K562 (cell line): ENCODE measurements around the gene PARD6A. TPM values are rescaled to one million over a fixed set of nuclear protein-coding genes. Genes with fewer than 3 reads are reported as not detected.

Experiments
- ATAC-seq: fragments of 200-7000 bp; cut with Tn5 transposase; 3 replicates; pipeline ENCODE4 v1.9.1; 2020; ENCODE audit warnings: moderate library complexity
- BruUV-seq: library from RNA; stranded (reverse); fragments of 400-500 nt; replicated peaks from 2 replicates; lab custom pipeline; 2021; lab: Mats Ljungman, UMichigan
- CTCF ChIA-PET: fragments of 300-600 bp; formaldehyde crosslinking; extraction: SDS; loops from one replicate; lab custom pipeline; 2021; ENCODE audit warnings: low intra/inter-chr PET ratio; lab: Yijun Ruan, JAX
- POLR2A ChIA-PET: fragments of 300-600, 350-650 bp; sonication (Branson Sonifier 250); formaldehyde crosslinking; extraction: SDS; loops from one replicate; lab custom pipeline; 2021; ENCODE audit warnings: antibody characterized with exemption, inconsistent platforms; lab: Yijun Ruan, JAX
- DNase-seq, 4 experiments: peaks; one replicate each; pipeline versions ENCODE4 v3.0.0 to v3.0.0-alpha.2; 2011 to 2018; ENCODE audit warnings: low spot score in 3 of 4, mixed read lengths in 3 of 4; ENCODE audit errors: extremely low read depth in 1 of 4
- FAIRE-seq: peaks from 2 replicates; lab custom pipeline; 2011; peaks lifted over from hg19 to GRCh38; lab: Jason Lieb, UNC
- H2AFZ ChIP-seq: 2 replicates; pipeline ENCODE4 v1.6.0; 2011; ENCODE audit warnings: low read depth, low read length, control low read depth, inconsistent platforms
- H3K27ac ChIP-seq: fragments of 200-600 bp; 3 replicates; pipeline ENCODE4 v1.8.0; 2011; ENCODE audit warnings: low read depth, mild to moderate bottlenecking, control low read depth, inconsistent platforms, low read length, moderate library complexity, mixed read lengths; ENCODE audit errors: extremely low read depth
- H3K27me3 ChIP-seq, 2 experiments: fragments of 300-600 bp in 1 of 2; 2 replicates in 1 of 2; 3 replicates in 1 of 2; pipeline versions ENCODE4 v1.6.0 to v1.8.0; 2011; ENCODE audit warnings: inconsistent platforms in 2 of 2, low read length in 2 of 2, mild to moderate bottlenecking in 1 of 2, mixed read lengths in 1 of 2, moderate library complexity in 1 of 2; ENCODE audit not compliant: control insufficient read depth in 2 of 2, insufficient read depth in 2 of 2
- H3K36me3 ChIP-seq: fragments of 300-600 bp; 3 replicates; pipeline ENCODE4 v1.8.0; 2011; ENCODE audit warnings: mild to moderate bottlenecking, low read length, inconsistent platforms; ENCODE audit not compliant: control insufficient read depth, insufficient read depth
- H3K4me1 ChIP-seq, 2 experiments: fragments of 200-600 bp in 1 of 2; replicated peaks in 1 of 2; 2 replicates in 1 of 2; 3 replicates in 1 of 2; pipeline versions ENCODE4 v1.5.1 to v1.8.0; 2011; ENCODE audit warnings: inconsistent platforms in 2 of 2, low read length in 2 of 2, mild to moderate bottlenecking in 1 of 2, mixed read lengths in 1 of 2, moderate library complexity in 1 of 2; ENCODE audit not compliant: control insufficient read depth in 2 of 2, insufficient read depth in 2 of 2
- H3K4me2 ChIP-seq: 2 replicates; pipeline ENCODE4 v1.6.1; 2011; ENCODE audit warnings: low read length, control low read depth, inconsistent platforms, mixed read lengths; ENCODE audit not compliant: insufficient read depth
- H3K4me3 ChIP-seq: fragments of 200-600 bp; sonication (generic), shearing (Covaris generic); 2 replicates; pipeline ENCODE4 v1.5.1; 2016; ENCODE audit warnings: control low read depth, inconsistent platforms
- H3K79me2 ChIP-seq: fragments of 200-600 bp; 3 replicates; pipeline ENCODE4 v1.8.0; 2011; ENCODE audit warnings: low read length, inconsistent platforms; ENCODE audit not compliant: control insufficient read depth, insufficient read depth
- H3K9ac ChIP-seq, 2 experiments: 2 replicates each; pipeline versions ENCODE4 v1.6.0 to v1.6.1; 2011; ENCODE audit warnings: low read depth in 2 of 2, low read length in 2 of 2, control low read depth in 1 of 2, inconsistent platforms in 1 of 2, mild to moderate bottlenecking in 1 of 2, mixed read lengths in 1 of 2; ENCODE audit not compliant: insufficient read depth in 1 of 2
- H3K9me1 ChIP-seq: one replicate; pipeline ENCODE4 v1.6.0; 2011; ENCODE audit warnings: inconsistent platforms, mild to moderate bottlenecking, low read length, moderate library complexity; ENCODE audit not compliant: control insufficient read depth, insufficient read depth
- H3K9me3 ChIP-seq: replicated peaks from 2 replicates; pipeline ENCODE4 v1.5.1; 2011; ENCODE audit warnings: low read depth, low read length, inconsistent platforms; ENCODE audit not compliant: control insufficient read depth, insufficient read depth
- H4K20me1 ChIP-seq: replicated peaks from 2 replicates; pipeline ENCODE4 v1.6.1; 2011; ENCODE audit warnings: low read length, inconsistent platforms, mixed read lengths; ENCODE audit not compliant: control insufficient read depth, insufficient read depth
- CTCF ChIP-seq, 3 experiments: IDR thresholded peaks in 2 of 3; conservative IDR thresholded peaks in 1 of 3; 2 replicates each; pipeline ENCODE4 v1.5.1; 2011 to 2012; ENCODE audit warnings: low read length in 3 of 3, mild to moderate bottlenecking in 3 of 3, control low read depth in 2 of 3, improper control_type of control experiment in 1 of 3, inconsistent platforms in 1 of 3, low read depth in 1 of 3, mixed read lengths in 1 of 3, moderate library complexity in 1 of 3; ENCODE audit not compliant: insufficient read depth in 2 of 3
- FOXA1 ChIP-seq: fragments of 450-650 bp; IDR thresholded peaks from 2 replicates; pipeline ENCODE4 v1.6.1; 2016; ENCODE audit warnings: mild to moderate bottlenecking, borderline replicate concordance
- IFI16 ChIP-seq: fragments of 250-450 bp; sonication (Bioruptor Pico); IDR thresholded peaks from 2 replicates; pipeline ENCODE4 v2.1.2; 2022; ENCODE audit warnings: mild to moderate bottlenecking, inconsistent platforms
- MBD2 ChIP-seq: sonication (generic); IDR thresholded peaks from 2 replicates; pipeline ENCODE4 v1.6.1; 2016; ENCODE audit warnings: low read depth, borderline replicate concordance
- MTA3 ChIP-seq: fragments of 450-650 bp; formaldehyde crosslinking; IDR thresholded peaks from 2 replicates; pipeline ENCODE4 v1.6.1; 2017; ENCODE audit warnings: mild to moderate bottlenecking, borderline replicate concordance
- RAD21 ChIP-seq, 2 experiments: fragments of 250-450 bp in 1 of 2; fragments of 450-650 bp in 1 of 2; sonication (Bioruptor Pico) in 1 of 2; formaldehyde crosslinking in 1 of 2; IDR thresholded peaks in 1 of 2; conservative IDR thresholded peaks in 1 of 2; 2 replicates each; pipeline versions ENCODE4 v1.4.0 to v1.8.0; 2020 to 2022; ENCODE audit warnings: mild to moderate bottlenecking in 2 of 2, moderate library complexity in 1 of 2
- SMARCA5 ChIP-seq: fragments of 450-650 bp; IDR thresholded peaks from 2 replicates; pipeline ENCODE4 v1.6.1; 2016
- TAF1 ChIP-seq: IDR thresholded peaks from 2 replicates; pipeline ENCODE4 v1.6.1; 2011; ENCODE audit warnings: mild to moderate bottlenecking, low read length, moderate library complexity; ENCODE audit not compliant: insufficient read depth, control insufficient read depth, severe bottlenecking; ENCODE audit errors: extremely low read depth
- ZBTB33 ChIP-seq: sonication (generic); formaldehyde crosslinking; IDR thresholded peaks from 2 replicates; pipeline ENCODE4 v1.8.1; 2023; ENCODE audit warnings: mild to moderate bottlenecking, missing genetic modification reagents
- ZNF232 ChIP-seq: sonication (generic); formaldehyde crosslinking; IDR thresholded peaks from 2 replicates; pipeline ENCODE4 v1.8.0; 2022; ENCODE audit warnings: mild to moderate bottlenecking, missing genetic modification reagents
- WGBS: fragments of 100-300 bp; shearing (Covaris generic); methylation state at CpG from one replicate; pipeline ENCODE4 v1.1.6; 2016; ENCODE audit warnings: low coverage, mixed read lengths; ENCODE audit not compliant: insufficient coverage; ENCODE audit errors: missing lambda C conversion rate; 5-methylcytosine and 5-hydroxymethylcytosine counted together
- in situ Hi-C: fragments of 300-500 bp; cut with MboI; formaldehyde crosslinking; loops from 4 replicates; pipeline ENCODE4 v1.15.0; 2018; ENCODE audit warnings: inconsistent platforms, mixed read lengths
- intact Hi-C: fragments of 100-400 bp; cut with micrococcal nuclease; formaldehyde crosslinking; loops from 2 replicates; pipeline ENCODE4 v1.14.2; 2022
- polyA plus RNA-seq, 8 experiments: library from polyadenylated mRNA; depleted of rRNA in 4 of 8; stranded (reverse) in 5 of 8; unstranded in 3 of 8; fragments of >200 nt; fragmentation: Nextera tagmentation in 2 of 8; fragmentation: Illumina TruSeq in 1 of 8; extraction: Ambion mirVana in 2 of 8; extraction: Trizol in 1 of 8; gene quantifications; 2 replicates each; pipeline versions ENCODE4 v1.2.1 to v1.2.3, GENCODE V29; 2011 to 2014; ENCODE audit warnings: inconsistent platforms in 1 of 8, missing spikeins in 1 of 8
- total RNA-seq, 7 experiments: library from RNA; depleted of rRNA in 6 of 7; stranded (reverse); fragments of >200 nt in 6 of 7; fragmentation: Illumina TruSeq in 2 of 7; extraction: Trizol in 2 of 7; gene quantifications; 2 replicates each; pipeline versions ENCODE4 v1.2.1 to v1.2.3, GENCODE V29; 2011 to 2021; ENCODE audit warnings: low replicate concordance in 1 of 7
- TF ChIP-seq, protein P1 (sequence below): fragments of 250-450 bp; sonication (Bioruptor Pico); IDR thresholded peaks from 2 replicates; pipeline ENCODE4 v1.4.0; 2020
- TF ChIP-seq, protein P2 (sequence below): fragments of 250-450 bp; sonication (Bioruptor Pico); IDR thresholded peaks from 2 replicates; pipeline ENCODE4 v1.8.0; 2022; ENCODE audit warnings: moderate library complexity, mild to moderate bottlenecking, inconsistent platforms
- TF ChIP-seq, protein P3 (sequence below): conservative IDR thresholded peaks from 2 replicates; pipeline ENCODE4 v1.6.1; 2011; ENCODE audit warnings: low read depth, mild to moderate bottlenecking, low read length; ENCODE audit not compliant: control insufficient read depth

The PARD6A gene
- total and polyA plus RNA-seq, 9 of the 15 experiments (the other 6 are each of a cell fraction or from before 2014, with no cell fraction given), result 0.04 to 2.0 (median 0.44) TPM

DNA sequence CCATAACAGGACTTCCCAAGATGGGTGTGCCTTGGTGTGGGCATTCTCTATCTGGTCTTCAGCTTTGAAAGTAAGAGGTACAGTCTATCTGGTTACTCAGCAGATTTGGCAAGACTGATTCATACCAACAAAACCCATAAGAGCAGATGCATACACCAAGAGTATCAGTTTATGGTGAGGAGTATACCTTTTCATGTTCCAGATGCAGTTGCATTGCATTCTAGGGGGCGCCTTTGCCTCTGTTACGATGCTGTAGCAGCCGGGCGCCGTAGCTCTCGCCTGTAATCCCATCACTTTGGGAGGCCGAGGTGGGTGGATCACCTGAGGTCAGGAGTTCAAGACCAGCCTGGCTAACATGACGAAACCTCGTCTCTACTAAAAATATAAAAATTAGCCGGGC, 47.0 kb upstream of the PARD6A start:
- Histone ChIP-seq H3K9ac (no peak overlapping the region), H3K27me3 (no peaks in the 10 kb centered on the region), H3K36me3 (peaks cover 67% of the 10 kb centered on the region), H4K20me1 (no peaks in the 10 kb centered on the region), H3K4me1 (peaks cover 0 to 4% of the 10 kb centered on the region in 2 experiments; a peak in 1 of 5 replicates), H3K27ac (no peak overlapping the region), H3K79me2 (peaks cover 5% of the 10 kb centered on the region; the same call in 2 of the 3 replicates), H3K4me2 (no peak overlapping the region), H3K9me1 (no peaks in the 10 kb centered on the region), H2AFZ (no peak overlapping the region), H3K9me3 (no peaks in the 10 kb centered on the region), H3K4me3 (no peak overlapping the region)
- no TSS peak for BruUV-seq
- in situ Hi-C loops, result no loop called here
- intact Hi-C loops, result no loop called here
- no peak for TF ChIP-seq ZNF232
- TF ChIP-seq TAF1, result no peak
- TF ChIP-seq MTA3, result no peak
- peak; percentile 5 to 32 (median 26); a peak in 2 of 6 replicates for TF ChIP-seq CTCF (IDR thresholded peaks at IDR 0.05 in 2 of 3, conservative IDR thresholded peaks at IDR 0.05 in 1 of 3; ENCODE audit: insufficient read depth in 2 of 3, low read depth in 1 of 3, low read length in 3 of 3)
- no peak for TF ChIP-seq FOXA1
- TF ChIP-seq, protein P1, sequence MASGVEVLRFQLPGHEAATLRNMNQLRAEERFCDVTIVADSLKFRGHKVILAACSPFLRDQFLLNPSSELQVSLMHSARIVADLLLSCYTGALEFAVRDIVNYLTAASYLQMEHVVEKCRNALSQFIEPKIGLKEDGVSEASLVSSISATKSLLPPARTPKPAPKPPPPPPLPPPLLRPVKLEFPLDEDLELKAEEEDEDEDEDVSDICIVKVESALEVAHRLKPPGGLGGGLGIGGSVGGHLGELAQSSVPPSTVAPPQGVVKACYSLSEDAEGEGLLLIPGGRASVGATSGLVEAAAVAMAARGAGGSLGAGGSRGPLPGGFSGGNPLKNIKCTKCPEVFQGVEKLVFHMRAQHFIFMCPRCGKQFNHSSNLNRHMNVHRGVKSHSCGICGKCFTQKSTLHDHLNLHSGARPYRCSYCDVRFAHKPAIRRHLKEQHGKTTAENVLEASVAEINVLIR (CRISPR knock-in tag), result no peak
- peak; percentile 13; the same call in 1 of the 2 replicates for TF ChIP-seq ZBTB33 (CRISPR knock-in tag)
- TF ChIP-seq, protein P2, sequence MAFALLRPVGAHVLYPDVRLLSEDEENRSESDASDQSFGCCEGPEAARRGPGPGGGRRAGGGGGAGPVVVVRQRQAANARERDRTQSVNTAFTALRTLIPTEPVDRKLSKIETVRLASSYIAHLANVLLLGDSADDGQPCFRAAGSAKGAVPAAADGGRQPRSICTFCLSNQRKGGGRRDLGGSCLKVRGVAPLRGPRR (CRISPR knock-in tag), result no peak
- TF ChIP-seq SMARCA5, result no peak
- TF ChIP-seq RAD21 (CRISPR knock-in tag; conservative IDR thresholded peaks at IDR 0.05 in 1 of 2, IDR thresholded peaks at IDR 0.05 in 1 of 2), result 0 out of 4 replicates have a peak, but pooled peaks of 1 of the 2 experiments have one; percentile 8
- TF ChIP-seq, protein P3, sequence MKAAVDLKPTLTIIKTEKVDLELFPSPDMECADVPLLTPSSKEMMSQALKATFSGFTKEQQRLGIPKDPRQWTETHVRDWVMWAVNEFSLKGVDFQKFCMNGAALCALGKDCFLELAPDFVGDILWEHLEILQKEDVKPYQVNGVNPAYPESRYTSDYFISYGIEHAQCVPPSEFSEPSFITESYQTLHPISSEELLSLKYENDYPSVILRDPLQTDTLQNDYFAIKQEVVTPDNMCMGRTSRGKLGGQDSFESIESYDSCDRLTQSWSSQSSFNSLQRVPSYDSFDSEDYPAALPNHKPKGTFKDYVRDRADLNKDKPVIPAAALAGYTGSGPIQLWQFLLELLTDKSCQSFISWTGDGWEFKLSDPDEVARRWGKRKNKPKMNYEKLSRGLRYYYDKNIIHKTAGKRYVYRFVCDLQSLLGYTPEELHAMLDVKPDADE, result no peak
- no peak for TF ChIP-seq MBD2
- no peak for TF ChIP-seq IFI16 (CRISPR knock-in tag)
- DNase-seq (peak in 1 of 4 experiments; percentile 17), ATAC-seq (peak; percentile 38; the same call in 1 of the 3 replicates), FAIRE-seq (no peak)
- WGBS, result 79% methylated on average over 10 of the region's 10 CpGs
- CTCF ChIA-PET, result no interaction called here
- POLR2A ChIA-PET, result no interaction called here
